DMS79 treated with DMSO at 0.1 percent for 48 hours (cell line): Measurements from ENCODE around the gene NCOR1.
"Not testable (repeated sequence)": the region's sequence is repeated elsewhere in the genome, so short reads cannot be mapped to it uniquely, and the experiment has no call there.

Experiments
- DNase-seq: peaks from one replicate; lab custom pipeline; 2025; lab: John Stamatoyannopoulos, UW

Gene NCOR1

DNA sequence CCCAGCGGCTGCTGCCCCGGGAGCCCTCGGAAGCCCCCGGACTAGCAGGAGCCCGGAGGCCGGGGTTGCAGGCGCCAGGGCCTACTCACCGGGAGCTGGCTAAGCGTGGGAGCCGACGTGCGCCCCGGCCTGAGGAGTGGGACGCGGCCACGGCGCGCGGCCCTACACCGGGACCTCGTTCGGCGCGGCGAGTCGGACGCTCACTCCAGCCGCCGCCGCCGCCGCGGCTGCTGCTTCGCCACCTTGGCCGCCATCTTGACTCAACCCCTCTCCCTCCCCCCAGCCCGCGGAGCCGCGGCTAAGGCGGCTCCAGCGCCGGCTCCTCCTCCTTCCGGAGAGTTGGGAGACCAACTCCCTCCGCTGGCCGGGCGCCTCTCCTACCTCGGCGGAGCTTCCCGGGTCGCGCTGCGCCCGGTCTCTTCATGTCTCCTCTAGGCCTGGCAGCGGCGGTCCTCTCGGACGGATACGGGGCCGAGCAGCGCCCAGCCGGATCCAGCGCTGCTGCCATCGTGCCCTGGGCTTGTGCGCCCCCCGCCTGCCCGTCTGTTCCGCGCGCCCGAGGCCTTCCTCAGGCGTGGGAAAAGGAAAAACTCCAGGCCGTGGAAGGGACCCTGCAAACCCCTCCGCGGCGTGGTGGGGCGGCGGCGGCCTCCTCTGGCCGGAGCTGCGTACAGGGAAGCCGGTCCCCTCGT is at the start of gene NCOR1:
NCOR1 (minus strand) TSS at position 262 of the 692 bp plus-strand sequence. CDS start 20,965 bp downstream, outside the sequence.
- DNase-seq = peak; percentile 61

DNA sequence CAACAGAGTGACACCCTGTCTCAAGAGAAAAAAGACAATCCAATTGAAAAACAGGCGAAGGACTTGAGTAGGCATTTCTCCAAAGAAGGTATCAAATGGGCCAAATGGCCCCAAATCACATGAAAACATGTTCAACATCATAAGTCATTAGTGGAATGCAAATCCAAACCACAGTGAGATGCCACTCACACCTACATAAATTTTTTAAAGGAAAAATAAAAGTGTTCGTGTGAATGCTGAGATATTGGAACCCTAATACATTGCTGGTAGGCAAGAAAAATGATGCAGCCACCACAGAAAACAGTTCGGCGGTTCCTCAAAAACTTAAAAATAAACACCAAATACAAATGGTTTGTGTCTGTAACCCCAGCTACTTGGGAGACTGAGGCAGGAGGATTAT is 46.9 kb upstream of the NCOR1 start:
- DNase-seq = no peak

DNA sequence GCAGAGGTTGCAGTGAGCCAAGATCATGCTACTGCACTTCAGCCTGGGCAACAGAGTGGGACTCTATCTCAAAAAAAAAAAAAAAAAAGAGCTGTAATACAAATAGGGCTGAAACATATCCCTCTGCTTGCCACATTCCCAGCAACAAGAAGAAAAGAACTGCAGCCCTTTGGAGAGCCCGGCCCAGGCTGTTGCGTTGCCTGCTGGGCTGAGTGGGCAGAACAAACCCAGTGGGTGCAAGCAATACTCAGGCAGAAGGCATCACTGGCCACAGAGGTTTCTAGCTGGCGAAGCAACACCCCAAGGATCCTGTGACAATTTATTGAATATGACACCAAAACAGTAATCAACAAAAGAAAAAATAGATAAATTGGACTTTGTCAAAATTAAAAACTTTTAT is 45.7 kb upstream of the NCOR1 start:
- DNase-seq = no peak

- DNase-seq = no peak
These were observed 44.6 kb upstream of the NCOR1 start for GRCh38 chr17:16259926-16260325.

GRCh38 chr17:16258901-16259300 is 43.6 kb upstream of the NCOR1 start:
- no peak for DNase-seq

GRCh38 chr17:16255481-16255921 is 40.2 kb upstream of the NCOR1 start:
- DNase-seq = peak; percentile 38

GRCh38 chr17:16254773-16255400 is 39.6 kb upstream of the NCOR1 start:
- DNase-seq = no peak

- no peak for DNase-seq
These were observed 36.2 kb upstream of the NCOR1 start for GRCh38 chr17:16251556-16251955.

- no peak for DNase-seq
These were observed 35.7 kb upstream of the NCOR1 start for GRCh38 chr17:16251043-16251442.

- DNase-seq = no peak
These were observed 35.3 kb upstream of the NCOR1 start for GRCh38 chr17:16250635-16251034.

DNA sequence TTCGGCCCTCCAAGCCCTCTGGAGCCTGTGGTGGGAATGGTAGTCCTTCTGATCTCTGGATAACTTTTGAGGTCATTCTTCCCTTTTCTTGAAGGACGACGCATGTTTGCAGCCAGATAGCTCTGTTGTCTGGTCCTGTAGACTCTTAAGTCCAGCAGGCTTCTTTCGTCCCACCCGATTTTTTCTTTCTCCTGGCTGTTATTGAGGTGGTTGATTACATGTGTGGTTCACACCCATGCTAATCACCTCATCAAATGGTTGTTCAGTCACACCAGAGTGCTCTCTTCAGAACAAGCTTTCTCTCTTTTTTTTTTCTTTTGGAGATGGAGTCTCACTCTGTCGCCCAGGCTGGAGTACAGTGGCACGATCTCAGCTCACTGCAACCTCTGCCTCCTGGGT is 32.3 kb upstream of the NCOR1 start:
- no peak for DNase-seq

DNA sequence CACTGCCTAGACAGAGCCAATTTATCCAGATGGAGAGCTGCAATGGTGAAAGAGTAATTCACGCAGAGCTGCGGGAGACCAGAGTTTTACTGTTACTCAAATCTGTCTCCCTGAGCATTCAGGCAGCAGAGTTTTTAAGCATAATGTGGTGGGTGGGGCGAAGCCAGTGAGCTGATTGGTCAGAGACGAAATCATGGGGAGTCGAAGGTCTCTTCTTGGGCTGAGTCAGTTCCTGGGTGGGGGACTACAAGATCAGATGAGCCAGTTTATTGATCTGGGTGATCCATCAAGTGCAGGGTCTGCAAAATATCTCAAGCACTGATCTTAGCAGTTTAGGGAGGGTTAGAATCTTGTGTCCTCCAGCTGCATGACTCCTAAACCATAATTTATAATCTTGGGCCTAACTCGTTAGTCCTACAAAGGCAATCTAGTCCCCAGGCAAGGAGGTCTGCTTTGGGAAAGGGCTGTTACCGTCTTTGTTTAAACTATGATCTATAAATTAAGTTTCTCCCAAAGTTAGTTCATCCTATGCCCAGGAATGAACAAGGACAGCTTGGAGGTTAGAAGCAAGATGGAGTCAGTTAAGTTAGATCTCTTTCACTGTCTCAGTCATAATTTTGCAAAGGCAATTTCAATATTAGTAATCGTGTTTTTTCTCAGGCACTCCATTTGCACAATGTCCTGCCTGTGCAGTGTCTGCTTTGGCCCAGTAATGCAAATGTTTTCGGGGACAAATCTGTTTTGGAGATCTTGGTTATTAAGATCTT is 28.6 kb upstream of the NCOR1 start:
- DNase-seq = no peak

DNA sequence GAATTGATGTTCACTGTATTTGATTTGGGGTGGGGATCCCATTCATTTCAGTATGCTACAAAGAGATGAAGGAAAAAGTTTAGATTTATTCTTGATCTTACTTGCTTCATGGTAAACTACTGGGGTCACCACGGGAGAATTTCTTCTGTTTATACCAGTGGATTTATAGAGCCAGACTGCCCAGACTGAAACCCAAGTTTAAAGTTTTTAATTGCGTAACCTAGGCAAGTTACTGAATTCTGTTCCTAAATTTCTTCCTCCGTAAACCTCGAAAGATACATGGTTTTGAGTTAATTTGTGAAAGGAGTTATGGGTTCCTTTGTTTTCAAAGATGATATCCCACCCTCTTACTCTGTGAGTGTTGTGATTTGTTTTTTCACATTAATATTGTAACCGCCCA is 28.1 kb upstream of the NCOR1 start:
- no peak for DNase-seq

DNA sequence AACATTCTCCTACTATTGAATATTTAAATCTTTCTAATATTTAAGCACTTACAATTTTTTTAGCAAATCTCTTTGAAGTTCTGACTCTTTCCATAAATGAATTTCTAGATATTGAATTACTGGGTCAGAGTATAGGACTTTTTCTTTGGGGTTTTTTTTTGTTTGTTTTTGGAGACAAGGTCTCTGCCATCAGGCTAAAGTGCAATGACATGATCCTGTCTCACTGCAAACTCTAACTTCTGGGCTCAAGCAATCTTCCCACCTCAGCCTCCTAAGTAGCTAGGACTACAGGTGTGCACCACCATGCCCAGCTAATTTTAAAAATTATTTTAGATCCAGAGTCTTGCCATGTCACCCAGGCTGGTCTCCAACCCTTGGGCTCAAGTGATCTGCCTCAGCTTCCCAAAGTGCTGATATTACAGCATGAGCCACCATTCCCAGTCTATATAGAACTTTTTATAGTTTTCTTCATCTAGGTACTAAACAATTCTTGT is 26.6 kb upstream of the NCOR1 start:
- no peak for DNase-seq

DNA sequence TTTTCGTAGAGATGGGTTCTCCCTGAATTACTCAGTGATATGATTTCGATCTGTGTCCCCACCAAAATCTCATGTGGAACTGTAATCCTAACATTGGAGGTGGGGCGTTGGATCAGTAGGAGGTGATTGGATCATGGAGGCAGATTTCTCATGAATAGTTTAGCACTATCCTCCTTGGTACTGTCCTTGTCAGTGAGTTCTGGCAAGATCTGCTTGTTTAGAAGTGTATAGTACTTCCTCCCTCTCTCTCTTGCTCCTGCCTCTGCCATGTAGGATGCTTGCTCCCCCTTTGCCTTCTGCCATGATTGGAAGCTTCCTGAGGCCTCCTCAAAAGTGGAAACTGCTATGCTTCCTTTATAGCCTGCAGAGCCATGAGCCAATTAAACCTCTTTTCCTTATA is 24.6 kb upstream of the NCOR1 start:
- no peak for DNase-seq

GRCh38 chr17:16232391-16232790 is 17.1 kb upstream of the NCOR1 start:
- DNase-seq = no peak

DNA sequence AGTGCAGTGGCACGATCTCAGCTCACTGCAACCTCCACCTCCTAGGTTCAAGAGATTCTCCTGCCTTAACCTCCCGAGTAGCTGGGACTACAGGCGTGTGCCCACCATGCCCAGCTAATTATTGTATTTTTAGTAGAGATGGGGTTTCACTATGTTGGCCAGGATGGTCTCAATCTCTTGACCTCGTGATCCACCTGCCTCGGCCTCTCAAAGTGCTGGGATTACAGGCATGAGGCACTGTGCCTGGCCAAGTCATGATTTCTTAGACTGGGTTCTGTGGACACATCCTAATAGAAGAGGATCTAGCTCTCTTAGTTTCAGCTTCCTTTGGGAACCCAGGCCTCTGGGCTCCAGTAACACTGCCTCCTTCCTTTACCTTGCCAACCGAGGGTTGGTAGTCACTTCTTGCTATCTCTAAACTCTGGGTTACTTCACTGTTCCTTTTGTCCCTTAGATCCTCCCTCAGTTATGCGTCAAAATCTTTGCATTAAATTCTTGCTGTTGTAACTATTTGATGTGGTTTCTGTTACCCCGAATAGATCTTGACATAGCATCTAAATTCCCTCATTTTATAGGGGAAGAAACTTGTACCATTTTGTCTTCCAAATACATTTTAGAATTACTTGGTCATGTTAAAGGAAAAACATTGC is 14.7 kb upstream of the NCOR1 start:
- not testable (repeated sequence) for DNase-seq

DNA sequence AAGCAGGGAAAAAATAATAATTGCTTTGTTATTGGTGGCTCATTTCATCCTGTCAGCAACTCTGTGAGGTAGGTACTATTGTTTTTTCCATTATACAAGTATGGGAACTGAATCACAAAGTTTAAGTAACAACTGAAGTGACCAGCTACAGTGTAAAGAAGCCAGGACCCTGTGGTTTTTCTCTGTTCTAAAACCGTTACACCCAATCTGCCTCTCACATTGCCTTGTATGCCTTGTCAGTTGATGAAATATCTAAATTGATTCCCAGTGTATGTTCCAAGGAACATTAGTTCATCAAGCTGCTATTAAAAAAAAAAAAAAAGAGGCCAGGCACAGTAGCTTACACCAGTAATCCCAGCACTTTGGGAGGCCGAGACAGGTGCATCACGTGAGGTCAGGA is 7.1 kb upstream of the NCOR1 start:
- DNase-seq = no peak

- peak; percentile 55 for DNase-seq
These were observed 1.8 kb upstream of the NCOR1 start, which contains the start of gene PIGL for GRCh38 chr17:16217002-16217635. Gene PIGL, plus strand, starts transcription at chr17:16217210. Its CDS starts 17 bp downstream, at chr17:16217227.

GRCh38 chr17:16216341-16217001 is 1.1 kb upstream of the NCOR1 start:
- not testable (repeated sequence) for DNase-seq

GRCh38 chr17:16215965-16216316 is 607 bp upstream of the NCOR1 start:
- DNase-seq = no peak

- peak; percentile 17 for DNase-seq
These were observed 397 bp downstream of the NCOR1 start for GRCh38 chr17:16215002-16215272.
